Measurements from ENCODE around the gene ZNF263.
"Not testable (repeated sequence)": the region's sequence is repeated elsewhere in the genome, so short reads cannot be mapped to it uniquely, and the experiment has no call there.

ZNF263 gene

GRCh38 chr16:3252967-3253366, 30.3 kb upstream of the ZNF263 start:
- no peaks in the 10 kb centered on the region for H3K9me3 ChIP-seq (ENCODE audit: control insufficient read depth, low read length)
- H3K27me3 ChIP-seq (ENCODE audit: control insufficient read depth, insufficient read depth, low read length), result peaks cover 3% of the 10 kb centered on the region
- no peaks in the 10 kb centered on the region for H3K36me3 ChIP-seq (ENCODE audit: control insufficient read depth, insufficient read depth, low read length)
- no peak overlapping the region for H3K9ac ChIP-seq (ENCODE audit: low read length)
- H3K4me1 ChIP-seq (ENCODE audit: control insufficient read depth, insufficient read depth, low read length), result no peaks in the 10 kb centered on the region
- H3K4me3 ChIP-seq (ENCODE audit: low read length), result no peak overlapping the region

- Histone ChIP-seq H3K4me3 (ENCODE audit: low read length) (no peak overlapping the region), H3K27me3 (ENCODE audit: control insufficient read depth, insufficient read depth, low read length) (peaks cover 3% of the 10 kb centered on the region), H3K36me3 (ENCODE audit: control insufficient read depth, insufficient read depth, low read length) (no peaks in the 10 kb centered on the region), H3K9ac (ENCODE audit: low read length) (no peak overlapping the region), H3K9me3 (ENCODE audit: control insufficient read depth, low read length) (no peaks in the 10 kb centered on the region), H3K4me1 (ENCODE audit: control insufficient read depth, insufficient read depth, low read length) (no peaks in the 10 kb centered on the region)
Observed at GRCh38 chr16:3254309-3254708, 29.0 kb upstream of the ZNF263 start.

GRCh38 chr16:3256146-3256865, 27.0 kb upstream of the ZNF263 start, which contains the start of gene MEFV:
Gene MEFV, minus strand, starts transcription at chr16:3256633. Its CDS starts 46 bp downstream, at chr16:3256587.
- H3K4me1 ChIP-seq (ENCODE audit: control insufficient read depth, insufficient read depth, low read length), result no peaks in the 10 kb centered on the region
- no peak within 1 kb of the TSS for H3K9ac ChIP-seq (ENCODE audit: low read length)

GRCh38 chr16:3256866-3257465, 26.3 kb upstream of the ZNF263 start:
- H3K27me3 ChIP-seq (ENCODE audit: control insufficient read depth, insufficient read depth, low read length), result no peaks in the 10 kb centered on the region
- H3K36me3 ChIP-seq (ENCODE audit: control insufficient read depth, insufficient read depth, low read length), result no peaks in the 10 kb centered on the region
- H3K9me3 ChIP-seq (ENCODE audit: control insufficient read depth, low read length), result no peaks in the 10 kb centered on the region
- H3K4me3 ChIP-seq (ENCODE audit: low read length), result no peak overlapping the region
- no peaks in the 10 kb centered on the region for H3K4me1 ChIP-seq (ENCODE audit: control insufficient read depth, insufficient read depth, low read length)
- H3K9ac ChIP-seq (ENCODE audit: low read length), result no peak overlapping the region

More at GRCh38 chr16:3256146-3256865, 27.0 kb upstream of the ZNF263 start, which contains the start of gene MEFV:
- Histone ChIP-seq H3K9me3 (ENCODE audit: control insufficient read depth, low read length) (no peaks in the 10 kb centered on the region), H3K27me3 (ENCODE audit: control insufficient read depth, insufficient read depth, low read length) (no peaks in the 10 kb centered on the region), H3K4me3 (ENCODE audit: low read length) (no peak within 1 kb of the TSS), H3K36me3 (ENCODE audit: control insufficient read depth, insufficient read depth, low read length) (no peaks in the 10 kb centered on the region)

DNA sequence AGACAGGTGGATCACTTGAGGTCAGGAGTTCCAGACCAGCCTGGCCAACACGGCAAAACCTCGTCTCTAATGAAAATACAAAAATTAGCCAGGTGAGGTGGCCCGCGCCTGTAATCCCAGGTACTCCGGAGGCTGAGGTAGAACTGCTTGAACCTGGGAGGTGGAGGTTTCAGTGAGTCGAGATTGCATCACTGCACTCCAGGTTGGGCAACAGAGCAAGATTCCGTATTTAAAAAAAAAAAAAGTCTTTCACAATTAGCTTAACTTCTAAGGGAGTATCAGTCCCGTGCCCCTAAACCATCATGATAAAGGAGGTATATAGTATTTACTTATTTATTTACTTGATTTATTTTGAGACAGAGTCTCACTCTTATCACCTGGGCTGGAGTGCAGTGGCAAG, 23.5 kb upstream of the ZNF263 start:
- H3K9ac ChIP-seq (ENCODE audit: low read length), result no peak overlapping the region
- no peak overlapping the region for H3K4me3 ChIP-seq (ENCODE audit: low read length)
- no peaks in the 10 kb centered on the region for H3K36me3 ChIP-seq (ENCODE audit: control insufficient read depth, insufficient read depth, low read length)
- peaks cover 3% of the 10 kb centered on the region for H3K9me3 ChIP-seq (ENCODE audit: control insufficient read depth, low read length)
- H3K4me1 ChIP-seq (ENCODE audit: control insufficient read depth, insufficient read depth, low read length), result peaks cover 4% of the 10 kb centered on the region
- no peaks in the 10 kb centered on the region for H3K27me3 ChIP-seq (ENCODE audit: control insufficient read depth, insufficient read depth, low read length)

DNA sequence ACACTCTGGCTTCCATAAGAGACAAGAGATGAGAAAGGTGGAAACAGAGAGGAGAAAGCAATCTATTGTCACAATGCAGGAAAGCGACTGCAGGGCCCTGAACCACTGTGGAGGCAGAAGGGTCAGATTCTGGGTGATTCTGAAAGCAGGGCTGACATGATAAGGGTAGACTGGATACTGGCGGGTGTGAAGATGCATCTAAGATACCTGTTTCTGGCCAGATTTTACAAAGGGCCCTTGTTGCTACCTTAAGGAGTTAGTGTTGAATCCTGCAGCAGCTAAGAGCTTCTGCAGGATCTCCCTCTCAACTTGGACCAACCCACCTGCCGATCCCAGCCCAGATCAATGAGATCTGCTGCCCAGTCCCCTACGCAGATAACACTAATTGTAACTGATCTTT, 20.8 kb upstream of the ZNF263 start:
- peaks cover 5% of the 10 kb centered on the region for H3K9me3 ChIP-seq (ENCODE audit: control insufficient read depth, low read length)
- no peak overlapping the region for H3K4me3 ChIP-seq (ENCODE audit: low read length)

GRCh38 chr16:3264137-3265036, 18.9 kb upstream of the ZNF263 start:
- H3K27me3 ChIP-seq (ENCODE audit: control insufficient read depth, insufficient read depth, low read length), result no peaks in the 10 kb centered on the region
- no peaks in the 10 kb centered on the region for H3K36me3 ChIP-seq (ENCODE audit: control insufficient read depth, insufficient read depth, low read length)
- peak overlapping the region; percentile 60 for H3K9ac ChIP-seq (ENCODE audit: low read length)
- H3K4me3 ChIP-seq (ENCODE audit: low read length), result peak overlapping the region; percentile 32
- H3K4me1 ChIP-seq (ENCODE audit: control insufficient read depth, insufficient read depth, low read length), result peaks cover 4% of the 10 kb centered on the region
- H3K9me3 ChIP-seq (ENCODE audit: control insufficient read depth, low read length), result peaks cover 5% of the 10 kb centered on the region

More for the DNA sequence above, 20.8 kb upstream of the ZNF263 start:
- Histone ChIP-seq H3K4me1 (ENCODE audit: control insufficient read depth, insufficient read depth, low read length) (peaks cover 4% of the 10 kb centered on the region), H3K36me3 (ENCODE audit: control insufficient read depth, insufficient read depth, low read length) (no peaks in the 10 kb centered on the region), H3K27me3 (ENCODE audit: control insufficient read depth, insufficient read depth, low read length) (no peaks in the 10 kb centered on the region), H3K9ac (ENCODE audit: low read length) (no peak overlapping the region)

DNA sequence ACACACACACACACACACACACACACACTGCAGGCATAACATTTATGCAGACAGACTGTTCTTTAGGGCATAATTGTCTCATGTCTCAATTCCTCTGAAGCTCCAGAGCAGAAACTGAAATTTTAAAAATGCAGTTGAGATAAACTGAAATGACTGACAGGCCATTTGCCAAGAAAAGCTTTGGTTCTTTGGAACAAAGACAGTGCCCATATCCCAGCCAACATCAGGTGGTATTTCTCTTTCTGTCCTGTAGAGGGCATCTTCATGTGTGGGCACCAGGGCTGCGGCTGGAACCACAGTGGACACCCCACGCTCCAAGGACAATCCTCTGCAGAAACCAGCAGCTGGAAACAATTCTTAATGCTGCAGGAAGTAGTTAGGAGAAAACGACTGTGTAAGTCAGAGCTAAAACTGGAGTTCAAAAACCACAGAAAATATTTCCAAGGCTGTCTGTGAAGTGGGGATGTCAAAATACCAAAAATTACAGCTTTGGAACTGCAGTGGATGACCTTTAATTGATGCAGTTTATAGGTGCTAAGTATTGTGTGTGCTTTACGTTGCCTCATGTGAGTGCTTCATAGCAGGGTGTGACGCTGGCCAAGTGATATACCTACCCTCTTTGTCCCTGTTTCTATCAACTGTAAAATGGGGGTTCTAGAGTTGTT, 16.3 kb upstream of the ZNF263 start:
- H3K27me3 ChIP-seq (ENCODE audit: control insufficient read depth, insufficient read depth, low read length), result no peaks in the 10 kb centered on the region
- H3K4me3 ChIP-seq (ENCODE audit: low read length), result no peak overlapping the region
- peaks cover 4% of the 10 kb centered on the region for H3K4me1 ChIP-seq (ENCODE audit: control insufficient read depth, insufficient read depth, low read length)
- no peaks in the 10 kb centered on the region for H3K36me3 ChIP-seq (ENCODE audit: control insufficient read depth, insufficient read depth, low read length)
- peaks cover 5% of the 10 kb centered on the region for H3K9me3 ChIP-seq (ENCODE audit: control insufficient read depth, low read length)
- H3K9ac ChIP-seq (ENCODE audit: low read length), result no peak overlapping the region

DNA sequence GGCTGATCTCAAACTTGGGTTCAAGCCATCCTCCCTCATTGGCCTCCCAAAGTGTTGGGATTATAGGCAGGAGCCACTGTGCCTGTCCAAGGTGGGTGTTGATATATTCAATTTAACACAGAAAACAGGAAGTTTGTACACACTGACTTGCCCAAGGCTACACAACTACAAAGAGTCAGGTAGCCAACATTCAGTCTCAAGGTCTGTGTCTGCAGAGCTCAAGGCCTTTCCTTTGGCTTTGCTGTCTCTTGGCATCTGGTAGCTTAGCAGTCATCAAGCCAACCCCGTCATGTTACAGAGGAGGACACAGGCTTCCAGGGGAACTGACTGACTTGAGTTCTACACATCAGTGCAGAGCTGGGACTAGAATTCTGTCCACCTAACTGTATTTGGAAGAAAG, 15.0 kb upstream of the ZNF263 start:
- Histone ChIP-seq H3K27me3 (ENCODE audit: control insufficient read depth, insufficient read depth, low read length) (no peaks in the 10 kb centered on the region), H3K36me3 (ENCODE audit: control insufficient read depth, insufficient read depth, low read length) (no peaks in the 10 kb centered on the region), H3K9ac (ENCODE audit: low read length) (no peak overlapping the region), H3K9me3 (ENCODE audit: control insufficient read depth, low read length) (peaks cover 5% of the 10 kb centered on the region), H3K4me3 (ENCODE audit: low read length) (no peak overlapping the region), H3K4me1 (ENCODE audit: control insufficient read depth, insufficient read depth, low read length) (peaks cover 4% of the 10 kb centered on the region)

DNA sequence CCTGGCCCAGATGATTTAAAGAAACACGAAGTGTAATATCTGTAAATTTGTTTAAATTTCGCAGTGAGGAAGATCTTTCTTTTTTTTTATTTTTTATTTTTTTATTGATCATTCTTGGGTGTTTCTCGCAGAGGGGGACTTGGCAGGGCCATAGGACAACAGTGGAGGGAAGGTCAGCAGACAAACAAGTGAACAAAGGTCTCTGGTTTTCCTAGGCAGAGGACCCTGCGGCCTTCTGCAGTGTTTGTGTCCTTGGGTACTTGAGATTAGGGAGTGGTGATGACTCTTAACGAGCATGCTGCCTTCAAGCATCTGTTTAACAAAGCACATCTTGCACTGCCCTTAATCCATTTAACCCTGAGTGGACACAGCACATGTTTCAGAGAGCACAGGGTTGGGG, 12.6 kb upstream of the ZNF263 start:
- H3K36me3 ChIP-seq (ENCODE audit: control insufficient read depth, insufficient read depth, low read length); H3K27me3 ChIP-seq (ENCODE audit: control insufficient read depth, insufficient read depth, low read length); H3K9ac ChIP-seq (ENCODE audit: low read length); H3K4me3 ChIP-seq (ENCODE audit: low read length); H3K9me3 ChIP-seq (ENCODE audit: control insufficient read depth, low read length); H3K4me1 ChIP-seq (ENCODE audit: control insufficient read depth, insufficient read depth, low read length): not testable (repeated sequence)

DNA sequence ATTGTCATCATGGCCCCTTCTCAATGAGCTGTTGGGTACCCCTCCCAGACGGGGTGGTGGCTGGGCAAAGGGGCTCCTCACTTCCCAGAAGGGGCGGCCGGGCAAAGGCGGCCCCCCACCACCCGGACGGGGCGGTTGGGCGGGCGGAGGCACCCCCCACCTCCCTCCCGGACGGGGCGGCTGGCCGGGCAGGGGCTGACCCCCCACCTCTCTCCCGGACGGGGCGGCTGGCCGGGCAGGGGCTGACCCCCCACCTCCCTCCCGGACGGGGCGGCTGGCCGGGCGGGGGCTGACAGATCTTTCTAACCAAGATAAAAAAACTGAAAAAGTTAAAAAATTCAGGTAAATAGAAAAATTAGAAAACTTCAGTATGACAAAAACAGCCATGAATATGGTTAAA, 12.0 kb upstream of the ZNF263 start:
- H3K27me3 ChIP-seq (ENCODE audit: control insufficient read depth, insufficient read depth, low read length); H3K9ac ChIP-seq (ENCODE audit: low read length); H3K4me3 ChIP-seq (ENCODE audit: low read length); H3K36me3 ChIP-seq (ENCODE audit: control insufficient read depth, insufficient read depth, low read length); H3K9me3 ChIP-seq (ENCODE audit: control insufficient read depth, low read length); H3K4me1 ChIP-seq (ENCODE audit: control insufficient read depth, insufficient read depth, low read length): not testable (repeated sequence)
